ENCODE results near the gene NHS.
"Not testable (repeated sequence)": the region's sequence is repeated elsewhere in the genome, so short reads cannot be mapped to it uniquely, and the experiment has no call there.

Gene NHS

GRCh38 chrX:17553961-17554482, 179.0 kb downstream of the NHS start:
- no peak for DNase-seq

DNA sequence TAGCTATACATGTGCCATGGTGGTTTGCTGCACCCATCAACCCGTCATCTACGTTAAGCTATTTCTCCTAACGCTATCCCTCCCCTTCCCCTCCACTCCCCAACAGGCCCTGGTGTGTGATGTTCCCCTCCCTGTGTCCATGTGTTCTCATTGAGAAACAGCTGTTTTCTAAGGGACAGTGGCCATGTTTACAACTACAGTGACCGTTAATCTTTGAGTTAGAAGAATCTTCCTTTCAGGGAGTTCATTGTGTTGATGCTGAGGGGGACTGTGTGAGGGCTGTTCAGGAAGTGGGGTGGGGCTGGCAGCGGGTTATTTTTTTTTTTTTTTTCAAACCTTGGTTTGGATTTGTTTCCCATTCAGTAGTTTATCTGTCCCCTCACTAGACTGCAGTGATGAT, 179.9 kb downstream of the NHS start:
- DNase-seq, result no peak

DNA sequence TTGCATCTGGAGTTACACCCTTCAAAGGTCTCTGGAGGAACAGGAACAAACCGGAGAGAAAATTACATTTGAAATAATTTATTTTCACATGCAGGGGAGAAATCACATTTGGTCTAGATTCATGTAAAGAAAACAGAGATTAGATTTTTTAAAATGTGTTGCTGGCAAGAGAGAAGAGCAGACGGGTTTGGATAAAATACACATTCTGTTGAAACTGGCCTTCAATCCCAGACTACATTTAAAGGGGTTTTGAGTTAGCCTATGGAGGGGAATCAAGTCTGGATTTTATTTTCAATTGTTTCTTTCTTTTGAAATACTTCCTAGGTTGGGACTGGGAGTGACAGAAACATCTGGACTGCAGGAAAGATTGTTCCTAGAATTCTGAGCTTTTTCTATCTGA, 180.8 kb downstream of the NHS start:
- DNase-seq, result no peak

DNA sequence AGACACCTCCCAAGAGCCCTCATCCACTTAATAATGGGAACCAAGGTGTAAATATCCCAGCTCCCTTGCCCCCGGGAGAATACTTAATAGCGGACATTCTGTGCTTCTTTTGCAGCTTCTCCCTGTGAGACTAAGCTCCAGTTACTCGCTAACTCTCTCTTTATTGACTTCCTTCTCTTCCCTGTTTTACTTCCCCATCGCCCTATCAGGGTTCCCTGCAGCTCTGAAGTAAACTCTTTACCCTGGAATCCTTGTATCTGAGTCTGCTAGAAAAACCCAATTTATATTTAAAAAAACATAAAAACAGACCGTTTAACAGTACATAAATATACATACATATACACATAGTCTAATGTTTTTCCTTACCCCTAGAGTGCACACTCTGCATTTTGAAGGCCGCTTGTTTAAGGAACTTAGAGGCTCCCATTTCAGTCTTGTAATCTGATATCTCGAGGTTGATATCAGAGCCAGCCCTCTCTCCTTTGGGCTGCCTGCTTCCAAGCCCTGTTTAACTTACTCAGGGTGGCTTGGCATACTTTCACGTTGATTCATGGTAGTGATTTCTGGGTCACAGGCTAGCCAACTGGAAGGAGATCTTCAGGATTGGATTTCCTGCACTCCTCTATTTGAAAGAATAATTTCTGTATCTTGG, 184.9 kb downstream of the NHS start:
- no peak for DNase-seq

DNA sequence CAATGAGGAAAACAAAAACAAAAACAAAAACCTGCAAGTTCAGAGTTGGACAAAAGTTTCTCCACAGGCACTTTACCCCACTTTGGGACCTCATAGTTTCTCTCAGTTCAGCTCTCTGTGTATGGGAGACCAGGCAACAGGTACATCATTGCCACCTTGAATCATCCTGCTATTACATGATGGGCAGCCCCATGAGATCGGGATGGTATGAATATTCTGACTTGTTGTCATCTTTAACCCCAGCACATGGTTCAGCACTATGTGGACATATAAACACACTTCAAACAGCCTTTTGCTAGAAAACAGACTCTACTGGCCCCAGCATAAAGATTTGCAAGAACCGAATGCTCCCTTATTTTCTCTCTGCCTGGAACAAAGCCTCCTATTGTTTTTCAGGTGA, 185.4 kb downstream of the NHS start:
- no peak for DNase-seq

GRCh38 chrX:17563076-17563475, 188.1 kb downstream of the NHS start:
- DNase-seq, result no peak

- DNase-seq, result no peak
Observed at GRCh38 chrX:17563515-17563914, 188.5 kb downstream of the NHS start.

- no peak for DNase-seq
Observed at GRCh38 chrX:17564689-17565409, 189.8 kb downstream of the NHS start.

- no peak for DNase-seq
Observed at GRCh38 chrX:17566740-17567139, 191.7 kb downstream of the NHS start.

DNA sequence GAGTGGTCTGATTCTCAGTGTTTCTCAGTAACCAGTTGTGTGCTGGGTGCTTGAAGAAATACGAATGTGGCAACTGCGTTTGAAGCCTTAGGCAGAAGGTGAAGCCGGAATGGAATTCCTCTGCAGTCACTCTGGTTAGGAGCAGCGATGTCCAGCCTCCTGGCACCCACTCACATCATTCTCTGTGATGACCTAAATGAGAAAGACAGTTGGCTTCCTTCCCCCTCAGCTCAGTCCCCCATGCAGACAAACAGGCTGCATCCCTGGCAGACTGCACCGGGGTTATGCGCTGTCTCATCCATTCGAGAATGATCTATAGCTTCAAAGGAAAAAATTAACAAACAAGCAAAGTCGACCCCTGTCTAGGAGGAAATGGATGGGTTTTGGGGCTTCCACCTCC, 192.2 kb downstream of the NHS start:
- DNase-seq, result no peak

GRCh38 chrX:17567821-17568220, 192.8 kb downstream of the NHS start:
- no peak for DNase-seq

DNA sequence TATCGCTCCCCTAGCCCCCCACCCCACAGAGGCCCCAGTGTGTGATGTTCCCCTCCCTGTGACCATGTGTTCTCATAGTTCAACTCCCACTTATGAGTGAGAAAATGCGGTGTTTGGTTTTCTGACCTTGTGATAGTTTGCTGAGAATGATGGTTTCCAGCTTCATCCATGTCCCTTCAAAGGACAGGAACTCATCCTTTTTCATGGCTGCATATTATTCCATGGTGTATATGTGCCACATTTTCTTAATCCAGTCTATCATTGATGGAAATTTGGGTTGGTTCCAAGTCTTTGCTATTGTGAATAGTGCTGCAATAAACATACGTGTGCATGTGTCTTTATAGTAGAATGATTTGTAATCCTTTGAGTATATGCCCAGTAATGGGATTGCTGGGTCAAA, 193.8 kb downstream of the NHS start:
- not testable (repeated sequence) for DNase-seq

DNA sequence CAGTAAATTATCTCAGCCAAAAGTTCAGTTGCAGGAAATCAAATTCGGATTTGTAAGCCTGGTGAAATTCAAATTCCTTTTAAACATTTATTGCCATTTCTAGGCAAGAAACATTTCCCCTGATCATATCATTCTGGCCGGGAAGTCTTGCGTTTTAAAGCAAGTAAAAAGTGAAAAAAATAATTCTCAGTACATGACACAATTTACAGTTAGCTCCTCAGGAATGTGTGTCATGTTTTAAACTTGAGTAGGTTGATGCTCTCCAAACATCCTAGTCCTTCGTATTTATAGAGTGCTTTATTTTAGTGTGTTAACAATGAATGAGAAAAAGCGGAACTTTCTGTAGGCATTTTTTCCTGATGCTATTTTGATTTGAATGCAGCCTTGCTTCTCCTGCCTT, 204.0 kb downstream of the NHS start:
- DNase-seq, result no peak

DNA sequence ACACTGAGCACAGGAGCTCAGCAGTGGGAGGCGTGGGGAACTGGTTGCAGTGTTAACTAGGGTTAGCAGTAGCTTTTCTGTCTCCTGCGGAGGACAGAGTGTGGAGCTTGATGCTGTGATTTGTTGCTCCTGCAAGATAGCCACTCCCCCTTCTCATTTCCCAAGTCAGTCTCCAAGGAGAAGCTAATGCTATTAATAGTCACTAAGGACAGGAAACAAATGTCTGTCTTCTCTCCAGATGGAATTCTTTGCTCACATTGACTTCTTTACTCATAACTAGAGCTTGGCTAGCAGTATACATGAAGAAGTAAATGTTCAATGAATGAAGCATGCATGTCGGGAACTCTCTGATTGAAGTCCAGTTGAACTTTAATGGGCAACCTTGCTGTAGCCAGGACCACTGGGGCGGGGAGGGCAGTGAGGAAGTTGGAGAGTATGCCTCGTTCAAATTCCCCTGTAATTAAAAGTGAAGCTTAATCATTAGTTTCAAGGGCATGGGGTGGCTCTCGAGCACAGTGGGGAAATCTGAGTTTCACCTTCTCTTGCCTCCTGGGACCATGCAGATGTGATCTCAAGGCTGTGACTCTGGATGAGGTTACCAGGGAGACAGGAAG, 205.6 kb downstream of the NHS start:
- DNase-seq, result no peak

DNA sequence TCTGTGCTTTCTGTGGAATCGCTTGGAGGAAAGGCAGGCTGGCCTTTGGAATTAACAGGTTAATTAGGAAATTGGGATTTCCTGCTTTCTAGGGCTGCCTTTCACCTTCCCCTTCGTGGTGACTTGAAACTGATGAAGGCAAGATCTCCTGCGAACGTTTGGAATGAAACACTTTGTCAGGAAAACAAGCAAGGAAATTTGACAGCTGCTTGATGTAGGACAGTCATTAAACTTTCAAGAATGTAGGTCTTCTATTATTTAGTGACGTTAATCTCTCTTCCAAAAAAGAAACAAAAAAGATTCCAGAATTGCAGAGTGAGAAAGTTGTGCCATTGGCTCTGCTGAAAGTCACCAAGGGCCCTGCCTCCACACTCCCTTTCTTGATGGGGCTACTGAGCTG, 206.6 kb downstream of the NHS start:
- DNase-seq, result no peak

GRCh38 chrX:17584248-17584681, 209.3 kb downstream of the NHS start:
- no peak for DNase-seq

DNA sequence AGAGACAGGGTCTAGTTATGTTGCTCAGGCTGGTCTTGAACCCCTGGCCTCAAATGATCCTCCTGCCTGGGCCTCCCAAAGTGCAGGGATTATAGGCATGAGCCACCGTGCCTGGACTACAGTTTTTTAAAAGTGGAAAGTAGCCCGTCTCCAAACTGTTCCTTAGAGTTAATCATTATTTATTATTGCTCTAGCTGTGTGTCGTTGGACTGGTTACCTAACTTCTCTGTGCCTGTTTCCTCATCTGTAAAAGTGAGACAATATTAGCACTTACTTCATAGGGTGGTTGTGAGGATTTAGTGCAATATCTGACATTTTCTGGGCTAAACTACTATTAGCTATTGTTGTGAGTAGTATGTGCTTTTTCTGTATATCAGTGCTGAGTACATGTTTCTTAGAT, 210.0 kb downstream of the NHS start:
- DNase-seq, result no peak

DNA sequence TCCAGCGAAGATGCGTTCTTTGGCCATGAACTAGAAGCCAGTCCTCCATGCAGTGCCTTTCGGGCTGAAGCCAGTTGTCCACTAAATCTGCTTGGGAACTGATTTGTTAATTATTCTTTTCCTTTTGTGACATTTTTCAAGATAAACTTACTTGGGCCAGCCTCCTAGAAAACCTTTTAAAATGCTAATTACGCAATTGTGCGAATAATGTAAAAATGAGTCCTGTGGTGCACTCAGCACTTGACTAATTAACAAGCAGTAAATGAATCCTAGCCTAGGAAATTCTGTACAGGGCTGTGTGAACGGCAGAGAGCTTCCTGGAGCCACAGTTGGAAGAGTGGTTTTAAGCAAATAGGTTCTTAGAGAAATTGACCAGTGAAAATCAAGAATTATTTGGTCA, 212.4 kb downstream of the NHS start:
- DNase-seq, result no peak

- no peak for DNase-seq
Observed at GRCh38 chrX:17588303-17588702, 213.3 kb downstream of the NHS start.

DNA sequence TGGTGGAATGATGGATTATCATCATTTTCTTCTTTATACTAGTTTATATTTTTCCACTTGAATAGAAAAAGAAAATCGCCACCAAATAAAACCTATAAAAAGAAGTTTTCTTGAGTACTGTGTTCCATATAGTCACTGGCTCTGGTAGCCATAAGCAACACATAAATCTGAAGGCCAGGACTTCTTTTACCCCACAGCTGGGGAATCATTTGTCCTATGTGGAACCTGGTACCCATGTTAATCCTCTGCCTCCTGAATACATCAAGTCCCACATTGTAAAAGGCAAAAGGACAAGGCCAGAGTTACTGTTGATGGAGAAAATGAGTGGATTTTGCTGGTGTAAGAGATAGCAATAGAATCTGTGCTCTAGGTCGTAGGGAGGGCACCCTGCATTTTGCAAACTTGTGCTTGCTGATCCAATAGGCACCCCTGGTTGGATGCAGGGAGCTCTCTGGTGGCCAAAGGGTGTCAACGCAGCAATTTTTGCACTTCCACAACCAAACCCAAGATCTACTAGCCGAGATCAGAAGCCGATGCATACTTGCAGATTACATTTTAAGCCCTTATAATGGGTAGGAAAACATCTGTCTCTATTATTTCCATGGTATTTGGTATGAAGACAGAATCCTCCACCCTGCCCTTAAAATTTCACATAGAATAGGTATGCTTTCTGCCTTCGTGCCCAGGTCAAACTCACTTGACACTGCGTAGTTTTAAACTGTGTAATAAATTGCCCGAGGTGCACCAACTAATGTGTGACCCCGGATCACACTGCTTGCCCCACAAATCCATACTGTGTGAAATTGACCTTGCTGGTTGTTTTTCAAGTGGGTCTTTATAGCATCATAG, 216.1 kb downstream of the NHS start:
- DNase-seq, result peak; percentile 28

- no peak for DNase-seq
Observed at GRCh38 chrX:17591741-17592110, 216.7 kb downstream of the NHS start.

- no peak for DNase-seq
Observed at GRCh38 chrX:17592117-17592516, 217.1 kb downstream of the NHS start.

DNA sequence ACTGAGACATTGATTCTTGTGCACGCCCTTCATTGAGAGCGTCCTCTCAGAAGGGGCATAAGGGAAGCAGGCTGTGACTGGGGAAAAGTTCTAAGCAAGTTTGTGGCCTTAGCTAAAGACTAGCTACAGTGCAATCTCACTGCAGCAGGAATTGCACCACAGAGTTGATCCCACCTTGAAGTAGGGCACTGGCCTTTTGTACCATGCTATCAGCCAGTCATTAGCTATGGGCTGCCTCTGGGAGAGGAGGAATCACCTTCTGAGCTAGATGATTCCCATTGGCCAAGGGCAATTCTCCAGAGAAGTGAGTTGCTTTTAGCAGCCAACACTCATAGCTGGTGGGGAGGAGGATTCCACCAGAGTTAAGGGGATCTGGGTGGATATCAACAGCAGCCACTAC, 219.7 kb downstream of the NHS start:
- no peak for DNase-seq
